Mucosa of descending colon (tissue), 3 donors: ENCODE results near the gene HDGFL3. TPM values are rescaled to one million over a fixed set of nuclear protein-coding genes. Genes with fewer than 3 reads are reported as not detected.

Source experiments
- ATAC-seq: fragments of 200-7000 bp; cut with Tn5 transposase; one replicate; pipeline ENCODE4 v1.9.1; 2020; ENCODE audit warnings: mild to moderate bottlenecking, moderate library complexity
- DNase-seq, 3 donors: peaks; one replicate each; pipeline ENCODE4 v3.0.0-alpha.2; 2020
- H3K36me3 ChIP-seq: fragments of 200-600 bp; one replicate; pipeline ENCODE4 v1.8.0; 2021; ENCODE audit warnings: low read depth, mild to moderate bottlenecking
- H3K4me1 ChIP-seq: fragments of 200-600 bp; one replicate; pipeline ENCODE4 v1.8.0; 2021; ENCODE audit warnings: low read depth, mild to moderate bottlenecking
- H3K4me3 ChIP-seq: fragments of 200-600 bp; one replicate; pipeline ENCODE4 v1.8.0; 2021; ENCODE audit warnings: mild to moderate bottlenecking
- H3K9me3 ChIP-seq: fragments of 200-600 bp; one replicate; pipeline ENCODE4 v1.8.0; 2021; ENCODE audit warnings: mild to moderate bottlenecking
- CTCF ChIP-seq: fragments of 200-600 bp; IDR thresholded peaks from one replicate; pipeline ENCODE4 v1.8.0; 2022; ENCODE audit warnings: antibody characterized with exemption, mild to moderate bottlenecking
- intact Hi-C, 2 donors: fragments of 100-400 bp; cut with DNase I in 1 of 2; cut with micrococcal nuclease in 1 of 2; formaldehyde crosslinking; loops; one replicate each; pipeline versions ENCODE4 v1.11.0 to v1.11.1; 2022; cut with DNase I, micrococcal nuclease
- total RNA-seq, 3 donors: library from RNA; stranded (reverse); fragmentation: NEBNext Ultra II Directional in 2 of 3; extraction: Animal tissue kit (Norgen Biotek cat#: 25700) in 2 of 3; gene quantifications; one replicate each; pipeline versions ENCODE4 v1.2.1 to v1.2.4, GENCODE V29; 2021 to 2023
- donor health status: DM: no; HTN: no; CAD: no; lungs with moderate emphysema.
- donor health status: DM: no; HTN: no; CAD: no.
- donor health status: DM: no; HTN: yes; CAD: no.

Gene HDGFL3
- total RNA-seq, 3 donors from 2014 or later, result 7.3 to 58.8 (median 14.1) TPM

- H3K9me3 ChIP-seq, result no peaks in the 10 kb centered on the region
- ATAC-seq (no peak), DNase-seq (no peak)
- TF ChIP-seq CTCF, result no peak
- intact Hi-C loops, result no loop called here
- H3K36me3 ChIP-seq, result no peaks in the 10 kb centered on the region
- no peak overlapping the region for H3K4me3 ChIP-seq
- H3K4me1 ChIP-seq, result peaks cover 5% of the 10 kb centered on the region
These were observed 95.2 kb downstream of the HDGFL3 start for GRCh38 chr15:83112233-83112955.

- intact Hi-C loops, result no loop called here
- peaks cover 5% of the 10 kb centered on the region for H3K4me1 ChIP-seq
- DNase-seq (no peak), ATAC-seq (no peak)
- H3K36me3 ChIP-seq, result no peaks in the 10 kb centered on the region
- no peak for TF ChIP-seq CTCF
- no peak overlapping the region for H3K4me3 ChIP-seq
- H3K9me3 ChIP-seq, result no peaks in the 10 kb centered on the region
These were observed 96.5 kb downstream of the HDGFL3 start for GRCh38 chr15:83111149-83111548.

- intact Hi-C loops, result no loop called here
These were observed 97.2 kb downstream of the HDGFL3 start for GRCh38 chr15:83110381-83110780.

GRCh38 chr15:83109532-83109931, 98.1 kb downstream of the HDGFL3 start:
- TF ChIP-seq CTCF, result no peak
- ATAC-seq, result no peak
- H3K36me3 ChIP-seq, result no peaks in the 10 kb centered on the region
- H3K4me3 ChIP-seq, result no peak overlapping the region
- peaks cover 5% of the 10 kb centered on the region for H3K4me1 ChIP-seq
- H3K9me3 ChIP-seq, result no peaks in the 10 kb centered on the region
- intact Hi-C loops, result no loop called here
- DNase-seq, result no peak

More at GRCh38 chr15:83110381-83110780, 97.2 kb downstream of the HDGFL3 start:
- no peak for TF ChIP-seq CTCF
- Histone ChIP-seq H3K4me1 (peaks cover 5% of the 10 kb centered on the region), H3K9me3 (no peaks in the 10 kb centered on the region), H3K36me3 (no peaks in the 10 kb centered on the region), H3K4me3 (no peak overlapping the region)
- no peak for ATAC-seq
- DNase-seq, result no peak

- peak; percentile 25 to 67 (median 42) for DNase-seq
- ATAC-seq, result peak; percentile 76
- H3K4me1 ChIP-seq, result peaks cover 5% of the 10 kb centered on the region
- H3K4me3 ChIP-seq, result no peak overlapping the region
- TF ChIP-seq CTCF, result no peak
- H3K9me3 ChIP-seq, result no peaks in the 10 kb centered on the region
- no peaks in the 10 kb centered on the region for H3K36me3 ChIP-seq
- intact Hi-C loops, result no loop called here
These were observed 99.1 kb downstream of the HDGFL3 start for GRCh38 chr15:83108266-83109219.
